GM12878 (cell line): Measurements from ENCODE around the gene RPS8. TPM values are rescaled to one million over a fixed set of nuclear protein-coding genes. Genes with fewer than 3 reads are reported as not detected.
A peak's percentile ranks its signal among the peaks of the same experiment; 100 is the strongest.

Experiments
- ATAC-seq: fragments of 200-7000 bp; cut with Tn5 transposase; 3 replicates; pipeline ENCODE4 v1.9.1; 2020; ENCODE audit warnings: mild to moderate bottlenecking, moderate library complexity
- BruUV-seq: library from RNA; stranded (reverse); fragments of 400-500 nt; replicated peaks from 2 replicates; lab custom pipeline; 2021; lab: Mats Ljungman, UMichigan
- CTCF ChIA-PET: fragments of 300-600 bp; sonication (Branson Sonifier 250); formaldehyde crosslinking; extraction: SDS; loops from one replicate; lab custom pipeline; 2021; ENCODE audit warnings: inconsistent platforms; lab: Yijun Ruan, JAX
- POLR2A ChIA-PET: fragments of 350-600 bp; formaldehyde crosslinking; extraction: SDS; loops from one replicate; lab custom pipeline; 2021; ENCODE audit warnings: inconsistent platforms; lab: Charles Lee
- RAD21 ChIA-PET: fragments of 300-600 bp; sonication (Branson Sonifier 250); formaldehyde crosslinking; loops from one replicate; lab custom pipeline; 2023; ENCODE audit warnings: antibody characterized with exemption; ENCODE audit not compliant: unreplicated experiment; lab: Charles Lee
- SMC1A ChIA-PET: fragments of 300-600 bp; sonication (Branson Sonifier 250); formaldehyde crosslinking; loops from one replicate; lab custom pipeline; 2023; ENCODE audit not compliant: unreplicated experiment, uncharacterized antibody; lab: Charles Lee
- DNase-seq: peaks from one replicate; pipeline ENCODE4 v3.0.0-alpha.2; 2011; ENCODE audit warnings: low read depth, low spot score
- FAIRE-seq: peaks from 3 replicates; lab custom pipeline; 2011; peaks lifted over from hg19 to GRCh38; lab: Jason Lieb, UNC
- H2AFZ ChIP-seq: 2 replicates; pipeline ENCODE4 v1.6.0; 2011; ENCODE audit warnings: low read depth, low read length, control low read depth; ENCODE audit not compliant: control insufficient read depth
- H3K27ac ChIP-seq: 2 replicates; pipeline ENCODE4 v1.5.1; 2011; ENCODE audit warnings: control low read depth; ENCODE audit not compliant: control insufficient read depth, insufficient read depth
- H3K27me3 ChIP-seq, 2 experiments: replicated peaks in 1 of 2; 2 replicates each; pipeline versions ENCODE4 v1.6.0 to v1.6.1; 2011; ENCODE audit warnings: low read length in 1 of 2; ENCODE audit not compliant: control insufficient read depth in 2 of 2, insufficient read depth in 2 of 2
- H3K36me3 ChIP-seq, 2 experiments: 2 replicates each; pipeline ENCODE4 v1.5.1; 2011; ENCODE audit warnings: low read length in 1 of 2; ENCODE audit not compliant: control insufficient read depth in 2 of 2, insufficient read depth in 2 of 2
- H3K4me1 ChIP-seq: 2 replicates; pipeline ENCODE4 v1.6.1; 2011; ENCODE audit warnings: mild to moderate bottlenecking, low read length, moderate library complexity, mixed read lengths; ENCODE audit not compliant: control insufficient read depth, insufficient read depth
- H3K4me2 ChIP-seq: 2 replicates; pipeline ENCODE4 v1.6.0; 2011; ENCODE audit warnings: control low read depth; ENCODE audit not compliant: control insufficient read depth, insufficient read depth
- H3K4me3 ChIP-seq: fragments of 200-600 bp; sonication (generic); 2 replicates; pipeline ENCODE4 v1.5.1; 2016
- H3K79me2 ChIP-seq: 2 replicates; pipeline ENCODE4 v1.6.0; 2011; ENCODE audit warnings: low read length; ENCODE audit not compliant: control insufficient read depth, insufficient read depth
- H3K9ac ChIP-seq: 2 replicates; pipeline ENCODE4 v1.8.0; 2011; ENCODE audit warnings: low read length, control low read depth, mixed read lengths; ENCODE audit not compliant: control insufficient read depth, insufficient read depth
- H3K9me3 ChIP-seq: replicated peaks from 3 replicates; pipeline ENCODE4 v1.5.1; 2011; ENCODE audit warnings: mild to moderate bottlenecking, low read length; ENCODE audit not compliant: control insufficient read depth, insufficient read depth
- H4K20me1 ChIP-seq: 2 replicates; pipeline ENCODE4 v1.6.0; 2011; ENCODE audit not compliant: control insufficient read depth, insufficient read depth
- SKIL ChIP-seq: fragments of 450-650 bp; IDR thresholded peaks from 2 replicates; pipeline ENCODE4 v1.6.1; 2017; ENCODE audit warnings: mild to moderate bottlenecking, low read depth, inconsistent platforms; ENCODE audit not compliant: poor library complexity, severe bottlenecking
- TBL1XR1 ChIP-seq: IDR thresholded peaks from 2 replicates; pipeline ENCODE4 v1.6.1; 2012; ENCODE audit warnings: low read depth, low read length, improper control_type of control experiment
- TCF3 ChIP-seq: IDR thresholded peaks from 2 replicates; pipeline ENCODE4 v1.6.1; 2012; ENCODE audit warnings: low read depth, mild to moderate bottlenecking, low read length, borderline replicate concordance; ENCODE audit not compliant: insufficient read depth
- ZSCAN29 ChIP-seq: fragments of 450-650 bp; IDR thresholded peaks from 2 replicates; pipeline ENCODE4 v1.6.1; 2017; ENCODE audit warnings: mild to moderate bottlenecking, moderate library complexity
- WGBS: methylation state at CpG from one replicate; pipeline ENCODE4 v1.1.6; 2016; ENCODE audit warnings: low lambda C conversion rate; ENCODE audit not compliant: insufficient replicate concordance, insufficient coverage; ENCODE audit errors: missing lambda C conversion rate; 5-methylcytosine and 5-hydroxymethylcytosine counted together
- in situ Hi-C: fragments of 300-500 bp; cut with MboI; formaldehyde crosslinking; loops from 9 replicates; pipeline ENCODE4 v1.14.3; 2018; ENCODE audit warnings: mixed read lengths
- intact Hi-C: fragments of 100-400 bp; cut with micrococcal nuclease; formaldehyde crosslinking; loops from one replicate; pipeline ENCODE4 v1.14.2; 2022; ENCODE audit not compliant: unreplicated experiment
- polyA plus RNA-seq, 11 experiments: library from polyadenylated mRNA; depleted of rRNA in 4 of 11; unstranded in 6 of 11; stranded (reverse) in 5 of 11; fragments of >200 nt; fragmentation: Nextera tagmentation in 4 of 11; fragmentation: Illumina TruSeq in 1 of 11; extraction: Ambion mirVana in 4 of 11; extraction: Trizol in 1 of 11; gene quantifications; 1 replicate in 1 of 11; 2 replicates in 10 of 11; pipeline versions ENCODE4 v1.2.1 to v1.2.3, GENCODE V29; 2011 to 2016; ENCODE audit warnings: inconsistent platforms in 2 of 11, missing spikeins in 2 of 11, low read depth in 1 of 11
- total RNA-seq, 4 experiments: library from RNA; depleted of rRNA in 3 of 4; stranded (reverse); fragments of >200 nt in 3 of 4; fragmentation: Illumina TruSeq in 1 of 4; extraction: Trizol in 1 of 4; gene quantifications; 2 replicates each; pipeline versions ENCODE4 v1.2.1 to v1.2.3, GENCODE V29; 2013 to 2021

RPS8 gene
- total and polyA plus RNA-seq, 10 of the 15 experiments (the other 5 are each of a cell fraction or from before 2014, with no cell fraction given): 1,296 to 3,461 (median 2,877) TPM

DNA sequence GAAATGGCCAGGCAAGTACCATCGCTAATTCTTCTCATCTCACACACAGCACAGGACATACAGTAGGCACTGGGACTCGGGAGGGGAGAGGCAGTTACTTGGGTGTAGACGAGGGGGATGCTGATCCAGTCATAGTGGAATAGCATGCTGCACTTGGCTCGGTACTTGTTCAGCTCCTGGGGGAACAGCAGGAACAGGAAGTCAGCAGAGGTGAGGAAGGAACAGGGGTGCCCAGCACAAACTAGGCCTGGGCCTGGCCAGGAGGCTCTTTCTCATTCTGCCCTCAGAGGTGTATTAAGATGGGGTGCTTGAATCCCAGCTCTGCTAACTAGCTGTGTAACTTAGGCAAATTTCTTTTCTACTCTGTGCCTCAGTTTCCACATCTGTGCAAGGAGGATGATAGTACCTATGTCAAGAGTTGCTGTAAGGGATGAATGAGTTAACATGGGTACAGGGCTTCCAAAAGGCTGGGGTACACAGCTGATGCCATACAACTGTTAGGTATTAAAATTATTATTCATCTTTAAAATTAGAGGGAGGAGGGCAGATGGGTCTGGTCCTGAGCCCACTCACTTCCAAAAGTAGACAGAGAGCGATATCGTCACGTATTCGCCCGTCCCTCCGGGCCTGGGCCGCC lies 10.3 kb downstream of the RPS8 start:
- RAD21 ChIA-PET: interaction anchor here (1.2 to 2.8 kb wide), 3 partner anchors 10 to 226 kb away, joined by 4 to 11 read pairs (median 7); partner anchors contain the start of genes HECTD3, RNU5D-1, RPS8 and UROD
- no TSS peak for BruUV-seq
- no peaks in the 10 kb centered on the region; the same call in 1 of the 2 replicates for H4K20me1 ChIP-seq
- H3K4me1 ChIP-seq: peaks cover 30% of the 10 kb centered on the region
- H3K27me3 ChIP-seq: no peaks in the 10 kb centered on the region
- CTCF ChIA-PET: interaction anchor here (0.6 to 5.2 kb wide), 18 partner anchors 10 to 707 kb away, joined by 3 to 40 read pairs (median 4); partner anchors contain the start of genes PLK3, RNU5D-1, RPS8 and UROD
- no peaks in the 10 kb centered on the region for H3K9me3 ChIP-seq
- ATAC-seq (no peak; the same call in 2 of the 3 replicates), DNase-seq (no peak), FAIRE-seq (no peak)
- no peak overlapping the region for H3K27ac ChIP-seq
- in situ Hi-C loops: no loop called here
- peak overlapping the region; percentile 95 for H2AFZ ChIP-seq
- TF ChIP-seq SKIL (no peak), TCF3 (no peak), ZSCAN29 (no peak), TBL1XR1 (no peak)
- no peaks in the 10 kb centered on the region; the same call in 1 of the 2 replicates for H3K79me2 ChIP-seq
- peak overlapping the region; percentile 46; the same call in 1 of the 2 replicates for H3K4me3 ChIP-seq
- H3K4me2 ChIP-seq: peak overlapping the region; percentile 90
- SMC1A ChIA-PET: interaction anchor here (0.9 to 2.5 kb wide), 4 partner anchors 9 to 68 kb away, joined by 3 to 6 read pairs (median 5); partner anchors contain the start of gene RPS8
- intact Hi-C loops: no loop called here
- peak overlapping the region; percentile 41; the same call in 1 of the 2 replicates for H3K9ac ChIP-seq
- POLR2A ChIA-PET: interaction anchor here (0.7 to 3.0 kb wide), 4 partner anchors 10 to 63 kb away, joined by 3 to 29 read pairs (median 4); partner anchors contain the start of gene RPS8
- peaks cover 0 to 12% of the 10 kb centered on the region in 2 experiments; a peak in 2 of 4 replicates for H3K36me3 ChIP-seq
- WGBS: 21% methylated on average over 11 of the region's 11 CpGs
